GM12878 (cell line): ENCODE data around the gene CD48. TPM values are rescaled to one million over a fixed set of nuclear protein-coding genes. Genes with fewer than 3 reads are reported as not detected.

Source experiments
- ATAC-seq: fragments of 200-7000 bp; cut with Tn5 transposase; 3 replicates; pipeline ENCODE4 v1.9.1; 2020; ENCODE audit warnings: mild to moderate bottlenecking, moderate library complexity
- BruUV-seq: library from RNA; stranded (reverse); fragments of 400-500 nt; replicated peaks from 2 replicates; lab custom pipeline; 2021; lab: Mats Ljungman, UMichigan
- CTCF ChIA-PET: fragments of 300-600 bp; sonication (Branson Sonifier 250); formaldehyde crosslinking; extraction: SDS; loops from one replicate; lab custom pipeline; 2021; ENCODE audit warnings: inconsistent platforms; lab: Yijun Ruan, JAX
- POLR2A ChIA-PET: fragments of 350-600 bp; formaldehyde crosslinking; extraction: SDS; loops from one replicate; lab custom pipeline; 2021; ENCODE audit warnings: inconsistent platforms; lab: Charles Lee
- RAD21 ChIA-PET: fragments of 300-600 bp; sonication (Branson Sonifier 250); formaldehyde crosslinking; loops from one replicate; lab custom pipeline; 2023; ENCODE audit warnings: antibody characterized with exemption; ENCODE audit not compliant: unreplicated experiment; lab: Charles Lee
- SMC1A ChIA-PET: fragments of 300-600 bp; sonication (Branson Sonifier 250); formaldehyde crosslinking; loops from one replicate; lab custom pipeline; 2023; ENCODE audit not compliant: unreplicated experiment, uncharacterized antibody; lab: Charles Lee
- DNase-seq: peaks from one replicate; pipeline ENCODE4 v3.0.0-alpha.2; 2011; ENCODE audit warnings: low read depth, low spot score
- FAIRE-seq: peaks from 3 replicates; lab custom pipeline; 2011; peaks lifted over from hg19 to GRCh38; lab: Jason Lieb, UNC
- H2AFZ ChIP-seq: 2 replicates; pipeline ENCODE4 v1.6.0; 2011; ENCODE audit warnings: low read depth, low read length, control low read depth; ENCODE audit not compliant: control insufficient read depth
- H3K27ac ChIP-seq: 2 replicates; pipeline ENCODE4 v1.5.1; 2011; ENCODE audit warnings: control low read depth; ENCODE audit not compliant: control insufficient read depth, insufficient read depth
- H3K27me3 ChIP-seq, 2 experiments: replicated peaks in 1 of 2; 2 replicates each; pipeline versions ENCODE4 v1.6.0 to v1.6.1; 2011; ENCODE audit warnings: low read length in 1 of 2; ENCODE audit not compliant: control insufficient read depth in 2 of 2, insufficient read depth in 2 of 2
- H3K36me3 ChIP-seq, 2 experiments: 2 replicates each; pipeline ENCODE4 v1.5.1; 2011; ENCODE audit warnings: low read length in 1 of 2; ENCODE audit not compliant: control insufficient read depth in 2 of 2, insufficient read depth in 2 of 2
- H3K4me1 ChIP-seq: 2 replicates; pipeline ENCODE4 v1.6.1; 2011; ENCODE audit warnings: mild to moderate bottlenecking, low read length, moderate library complexity, mixed read lengths; ENCODE audit not compliant: control insufficient read depth, insufficient read depth
- H3K4me2 ChIP-seq: 2 replicates; pipeline ENCODE4 v1.6.0; 2011; ENCODE audit warnings: control low read depth; ENCODE audit not compliant: control insufficient read depth, insufficient read depth
- H3K4me3 ChIP-seq: fragments of 200-600 bp; sonication (generic); 2 replicates; pipeline ENCODE4 v1.5.1; 2016
- H3K79me2 ChIP-seq: 2 replicates; pipeline ENCODE4 v1.6.0; 2011; ENCODE audit warnings: low read length; ENCODE audit not compliant: control insufficient read depth, insufficient read depth
- H3K9ac ChIP-seq: 2 replicates; pipeline ENCODE4 v1.8.0; 2011; ENCODE audit warnings: low read length, control low read depth, mixed read lengths; ENCODE audit not compliant: control insufficient read depth, insufficient read depth
- H3K9me3 ChIP-seq: replicated peaks from 3 replicates; pipeline ENCODE4 v1.5.1; 2011; ENCODE audit warnings: mild to moderate bottlenecking, low read length; ENCODE audit not compliant: control insufficient read depth, insufficient read depth
- H4K20me1 ChIP-seq: 2 replicates; pipeline ENCODE4 v1.6.0; 2011; ENCODE audit not compliant: control insufficient read depth, insufficient read depth
- BACH1 ChIP-seq: fragments of 450-650 bp; IDR thresholded peaks from 2 replicates; pipeline ENCODE4 v1.6.1; 2017; ENCODE audit warnings: mild to moderate bottlenecking, borderline replicate concordance
- BHLHE40 ChIP-seq, 2 experiments: fragments of 450-650 bp in 1 of 2; IDR thresholded peaks; 2 replicates each; pipeline ENCODE4 v1.6.1; 2011 to 2017; ENCODE audit warnings: low read depth in 2 of 2, borderline replicate concordance in 1 of 2, improper control_type of control experiment in 1 of 2, low read length in 1 of 2, mild to moderate bottlenecking in 1 of 2
- BMI1 ChIP-seq: fragments of 450-650 bp; IDR thresholded peaks from 2 replicates; pipeline ENCODE4 v1.6.1; 2016; ENCODE audit warnings: mild to moderate bottlenecking, moderate library complexity, borderline replicate concordance
- CBFB ChIP-seq: IDR thresholded peaks from 2 replicates; pipeline ENCODE4 v1.6.1; 2016; ENCODE audit warnings: antibody characterized with exemption, low read depth
- CHD1 ChIP-seq: IDR thresholded peaks from 2 replicates; pipeline ENCODE4 v1.6.1; 2012; ENCODE audit warnings: low read depth, low read length, improper control_type of control experiment
- JUND ChIP-seq: IDR thresholded peaks from 2 replicates; pipeline ENCODE4 v1.6.1; 2012; ENCODE audit warnings: low read depth, mild to moderate bottlenecking, low read length, improper control_type of control experiment, moderate library complexity
- LARP7 ChIP-seq: fragments of 450-650 bp; IDR thresholded peaks from 2 replicates; pipeline ENCODE4 v1.6.1; 2017; ENCODE audit warnings: mild to moderate bottlenecking
- RAD51 ChIP-seq: fragments of 450-650 bp; IDR thresholded peaks from 2 replicates; pipeline ENCODE4 v1.6.1; 2016; ENCODE audit warnings: moderate library complexity, mild to moderate bottlenecking, inconsistent platforms
- ZBED1 ChIP-seq: IDR thresholded peaks from 2 replicates; pipeline ENCODE4 v1.6.1; 2016; ENCODE audit warnings: borderline replicate concordance
- WGBS: methylation state at CpG from one replicate; pipeline ENCODE4 v1.1.6; 2016; ENCODE audit warnings: low lambda C conversion rate; ENCODE audit not compliant: insufficient replicate concordance, insufficient coverage; ENCODE audit errors: missing lambda C conversion rate; 5-methylcytosine and 5-hydroxymethylcytosine counted together
- in situ Hi-C: fragments of 300-500 bp; cut with MboI; formaldehyde crosslinking; loops from 9 replicates; pipeline ENCODE4 v1.14.3; 2018; ENCODE audit warnings: mixed read lengths
- intact Hi-C: fragments of 100-400 bp; cut with micrococcal nuclease; formaldehyde crosslinking; loops from one replicate; pipeline ENCODE4 v1.14.2; 2022; ENCODE audit not compliant: unreplicated experiment
- polyA plus RNA-seq, 11 experiments: library from polyadenylated mRNA; depleted of rRNA in 4 of 11; unstranded in 6 of 11; stranded (reverse) in 5 of 11; fragments of >200 nt; fragmentation: Nextera tagmentation in 4 of 11; fragmentation: Illumina TruSeq in 1 of 11; extraction: Ambion mirVana in 4 of 11; extraction: Trizol in 1 of 11; gene quantifications; 1 replicate in 1 of 11; 2 replicates in 10 of 11; pipeline versions ENCODE4 v1.2.1 to v1.2.3, GENCODE V29; 2011 to 2016; ENCODE audit warnings: inconsistent platforms in 2 of 11, missing spikeins in 2 of 11, low read depth in 1 of 11
- total RNA-seq, 4 experiments: library from RNA; depleted of rRNA in 3 of 4; stranded (reverse); fragments of >200 nt in 3 of 4; fragmentation: Illumina TruSeq in 1 of 4; extraction: Trizol in 1 of 4; gene quantifications; 2 replicates each; pipeline versions ENCODE4 v1.2.1 to v1.2.3, GENCODE V29; 2013 to 2021
- TF ChIP-seq, protein P1 (sequence below): fragments of 150-350 bp; IDR thresholded peaks from 2 replicates; pipeline ENCODE4 v1.6.1; 2016; ENCODE audit warnings: low read depth, low read length
- TF ChIP-seq, protein P2 (sequence below): fragments of 450-650 bp; formaldehyde crosslinking; IDR thresholded peaks from 2 replicates; pipeline ENCODE4 v1.4.0; 2020; ENCODE audit warnings: mild to moderate bottlenecking, moderate library complexity

CD48 gene
- total and polyA plus RNA-seq, 10 of the 15 experiments (the other 5 are each of a cell fraction or from before 2014, with no cell fraction given): 302 to 1,315 (median 430) TPM

DNA sequence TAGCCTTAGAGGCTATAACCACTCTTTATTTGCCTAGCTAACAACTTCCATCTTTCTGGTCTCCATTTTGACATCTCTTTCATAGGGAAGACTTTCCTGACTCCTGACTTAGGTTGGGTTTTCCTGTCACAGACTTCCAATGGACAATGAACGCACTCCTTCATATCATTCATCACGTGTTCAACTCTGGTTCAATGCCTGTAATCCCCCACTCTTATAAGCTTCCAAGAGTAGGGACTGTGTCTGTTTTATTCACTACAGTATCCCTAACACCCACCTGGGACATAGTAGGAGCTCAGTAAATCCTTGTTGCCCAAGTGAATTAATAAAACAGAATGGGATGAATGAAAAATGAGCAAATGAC lies 69.4 kb downstream of the CD48 start (continued):
- TF ChIP-seq BACH1 (peak; percentile 64), BMI1 (no peak), BHLHE40 (IDR thresholded peaks at IDR 0.05; ENCODE audit: borderline replicate concordance in 1 of 2, low read depth in 2 of 2, low read length in 1 of 2) (no peak), RAD51 (peak; percentile 44; the same call in 1 of the 2 replicates), LARP7 (0 out of 2 replicates have a peak, but pooled peaks have one; percentile 23), CBFB (0 out of 2 replicates have a peak, but pooled peaks have one; percentile 6)

DNA sequence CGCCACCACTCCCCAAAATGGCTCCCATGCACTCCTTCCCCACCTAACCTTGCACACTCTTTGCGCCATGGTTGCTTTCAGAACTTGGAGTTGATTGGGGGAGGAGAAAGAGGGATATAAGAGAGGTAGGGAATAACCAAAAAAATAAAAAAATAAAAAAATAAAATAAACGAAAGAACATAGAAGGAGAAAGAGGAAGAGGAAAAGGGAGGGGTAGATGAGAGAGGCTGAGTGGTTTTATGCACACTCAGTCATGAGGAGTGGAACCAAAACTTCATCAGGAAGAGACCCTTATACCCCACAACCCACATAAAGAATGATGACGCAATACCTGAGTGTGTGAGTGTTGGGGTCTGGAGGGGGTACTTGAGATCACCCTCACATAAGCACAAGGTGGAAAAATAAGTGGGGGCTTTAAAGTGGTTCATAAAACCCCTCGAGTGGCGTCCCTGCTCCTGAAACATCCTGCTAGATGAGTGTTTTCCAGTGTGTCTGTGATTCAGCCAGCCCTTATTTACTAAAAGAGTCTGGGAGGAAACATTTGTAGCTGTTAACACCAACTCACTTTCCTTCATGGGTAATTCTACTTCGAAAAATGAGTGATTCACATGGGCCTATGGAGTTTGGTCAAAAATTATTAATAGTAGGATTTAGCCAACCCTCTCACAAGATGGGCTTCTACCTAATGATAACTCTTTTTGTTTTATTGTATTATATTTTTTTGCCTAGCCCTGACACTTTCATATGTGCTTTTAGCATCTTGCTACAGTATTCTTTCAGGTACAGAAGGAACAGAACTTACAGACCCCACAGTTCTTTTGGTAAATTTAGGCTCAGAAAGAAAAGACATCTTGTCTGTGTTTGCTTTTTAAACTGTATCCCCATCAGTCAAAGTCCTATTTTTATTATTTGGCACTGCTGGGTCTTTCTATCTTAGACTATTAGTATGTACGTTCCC lies 70.0 kb downstream of the CD48 start:
- 22% methylated on average over 8 of the region's 8 CpGs for WGBS
- SMC1A ChIA-PET: interaction anchor here (1.2 to 10.8 kb wide), 12 partner anchors 9 to 211 kb away, joined by 3 to 259 read pairs (median 10); no protein-coding TSS in a partner anchor
- H3K4me2 ChIP-seq: peak overlapping the region; percentile 96
- intact Hi-C loops (no loop called here), in situ Hi-C loops (no loop called here)
- CTCF ChIA-PET: interaction anchor here (0.6 to 1.9 kb wide), 10 partner anchors 7 to 40 kb away, joined by 3 to 8 read pairs (median 4); no protein-coding TSS in a partner anchor
- RAD21 ChIA-PET: interaction anchor here (0.6 to 10.9 kb wide), 13 partner anchors 12 to 125 kb away, joined by 3 to 194 read pairs (median 8); no protein-coding TSS in a partner anchor
- no peak for FAIRE-seq
- peak; percentile 34 for ATAC-seq
- no peaks in the 10 kb centered on the region for H3K27me3 ChIP-seq
- DNase-seq: no peak
- no peak overlapping the region for H2AFZ ChIP-seq
- no peaks in the 10 kb centered on the region for H3K9me3 ChIP-seq
- POLR2A ChIA-PET: interaction anchor here (0.7 to 7.6 kb wide), 11 partner anchors 12 to 67 kb away, joined by 3 to 68 read pairs (median 5); no protein-coding TSS in a partner anchor
- peak overlapping the region; percentile 95 for H3K4me3 ChIP-seq
- H3K36me3 ChIP-seq: peaks cover 4 to 32% of the 10 kb centered on the region in 2 experiments; a peak in 3 of 4 replicates
- peak overlapping the region; percentile 99 for H3K9ac ChIP-seq
- BruUV-seq: TSS peak; percentile 59
- peak overlapping the region; percentile 95 for H3K27ac ChIP-seq
- peaks cover 45% of the 10 kb centered on the region for H3K4me1 ChIP-seq
- H3K79me2 ChIP-seq: peaks cover 98% of the 10 kb centered on the region
- no peaks in the 10 kb centered on the region for H4K20me1 ChIP-seq
- TF ChIP-seq, protein P1, sequence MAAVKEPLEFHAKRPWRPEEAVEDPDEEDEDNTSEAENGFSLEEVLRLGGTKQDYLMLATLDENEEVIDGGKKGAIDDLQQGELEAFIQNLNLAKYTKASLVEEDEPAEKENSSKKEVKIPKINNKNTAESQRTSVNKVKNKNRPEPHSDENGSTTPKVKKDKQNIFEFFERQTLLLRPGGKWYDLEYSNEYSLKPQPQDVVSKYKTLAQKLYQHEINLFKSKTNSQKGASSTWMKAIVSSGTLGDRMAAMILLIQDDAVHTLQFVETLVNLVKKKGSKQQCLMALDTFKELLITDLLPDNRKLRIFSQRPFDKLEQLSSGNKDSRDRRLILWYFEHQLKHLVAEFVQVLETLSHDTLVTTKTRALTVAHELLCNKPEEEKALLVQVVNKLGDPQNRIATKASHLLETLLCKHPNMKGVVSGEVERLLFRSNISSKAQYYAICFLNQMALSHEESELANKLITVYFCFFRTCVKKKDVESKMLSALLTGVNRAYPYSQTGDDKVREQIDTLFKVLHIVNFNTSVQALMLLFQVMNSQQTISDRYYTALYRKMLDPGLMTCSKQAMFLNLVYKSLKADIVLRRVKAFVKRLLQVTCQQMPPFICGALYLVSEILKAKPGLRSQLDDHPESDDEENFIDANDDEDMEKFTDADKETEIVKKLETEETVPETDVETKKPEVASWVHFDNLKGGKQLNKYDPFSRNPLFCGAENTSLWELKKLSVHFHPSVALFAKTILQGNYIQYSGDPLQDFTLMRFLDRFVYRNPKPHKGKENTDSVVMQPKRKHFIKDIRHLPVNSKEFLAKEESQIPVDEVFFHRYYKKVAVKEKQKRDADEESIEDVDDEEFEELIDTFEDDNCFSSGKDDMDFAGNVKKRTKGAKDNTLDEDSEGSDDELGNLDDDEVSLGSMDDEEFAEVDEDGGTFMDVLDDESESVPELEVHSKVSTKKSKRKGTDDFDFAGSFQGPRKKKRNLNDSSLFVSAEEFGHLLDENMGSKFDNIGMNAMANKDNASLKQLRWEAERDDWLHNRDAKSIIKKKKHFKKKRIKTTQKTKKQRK: no peak
- TF ChIP-seq JUND: no peak
- TF ChIP-seq CHD1: 0 out of 2 replicates have a peak, but pooled peaks have one; percentile 21
- TF ChIP-seq, protein P2, sequence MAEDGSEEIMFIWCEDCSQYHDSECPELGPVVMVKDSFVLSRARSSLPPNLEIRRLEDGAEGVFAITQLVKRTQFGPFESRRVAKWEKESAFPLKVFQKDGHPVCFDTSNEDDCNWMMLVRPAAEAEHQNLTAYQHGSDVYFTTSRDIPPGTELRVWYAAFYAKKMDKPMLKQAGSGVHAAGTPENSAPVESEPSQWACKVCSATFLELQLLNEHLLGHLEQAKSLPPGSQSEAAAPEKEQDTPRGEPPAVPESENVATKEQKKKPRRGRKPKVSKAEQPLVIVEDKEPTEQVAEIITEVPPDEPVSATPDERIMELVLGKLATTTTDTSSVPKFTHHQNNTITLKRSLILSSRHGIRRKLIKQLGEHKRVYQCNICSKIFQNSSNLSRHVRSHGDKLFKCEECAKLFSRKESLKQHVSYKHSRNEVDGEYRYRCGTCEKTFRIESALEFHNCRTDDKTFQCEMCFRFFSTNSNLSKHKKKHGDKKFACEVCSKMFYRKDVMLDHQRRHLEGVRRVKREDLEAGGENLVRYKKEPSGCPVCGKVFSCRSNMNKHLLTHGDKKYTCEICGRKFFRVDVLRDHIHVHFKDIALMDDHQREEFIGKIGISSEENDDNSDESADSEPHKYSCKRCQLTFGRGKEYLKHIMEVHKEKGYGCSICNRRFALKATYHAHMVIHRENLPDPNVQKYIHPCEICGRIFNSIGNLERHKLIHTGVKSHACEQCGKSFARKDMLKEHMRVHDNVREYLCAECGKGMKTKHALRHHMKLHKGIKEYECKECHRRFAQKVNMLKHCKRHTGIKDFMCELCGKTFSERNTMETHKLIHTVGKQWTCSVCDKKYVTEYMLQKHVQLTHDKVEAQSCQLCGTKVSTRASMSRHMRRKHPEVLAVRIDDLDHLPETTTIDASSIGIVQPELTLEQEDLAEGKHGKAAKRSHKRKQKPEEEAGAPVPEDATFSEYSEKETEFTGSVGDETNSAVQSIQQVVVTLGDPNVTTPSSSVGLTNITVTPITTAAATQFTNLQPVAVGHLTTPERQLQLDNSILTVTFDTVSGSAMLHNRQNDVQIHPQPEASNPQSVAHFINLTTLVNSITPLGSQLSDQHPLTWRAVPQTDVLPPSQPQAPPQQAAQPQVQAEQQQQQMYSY: 0 out of 2 replicates have a peak, but pooled peaks have one; percentile 45
- no peak; the same call in 1 of the 2 replicates for TF ChIP-seq ZBED1
